A549 (cell line): Measurements from ENCODE around the gene SHH. TPM values are rescaled to one million over a fixed set of nuclear protein-coding genes. Genes with fewer than 3 reads are reported as not detected.

Experiments used
- ATAC-seq, 2 experiments: fragments of 200-7000 bp in 1 of 2; fragments of >200 bp in 1 of 2; cut with Nextera tagmentation in 1 of 2; cut with Tn5 transposase in 1 of 2; 3 replicates each; pipeline versions ENCODE4 v1.8.0 to v1.9.1; 2018 to 2020; ENCODE audit warnings: mild to moderate bottlenecking in 1 of 2, moderate library complexity in 1 of 2
- CTCF ChIA-PET: fragments of 300-600 bp; sonication (Branson Sonifier 250); formaldehyde crosslinking; extraction: SDS; loops from one replicate; lab custom pipeline; 2021; ENCODE audit warnings: antibody characterized with exemption, inconsistent platforms; lab: Yijun Ruan, JAX
- POLR2A ChIA-PET: fragments of 350-600 bp; formaldehyde crosslinking; extraction: SDS; loops from one replicate; lab custom pipeline; 2021; ENCODE audit warnings: antibody characterized with exemption, inconsistent platforms; lab: Yijun Ruan, JAX
- DNase-seq, 2 experiments: peaks; one replicate each; pipeline versions ENCODE4 v3.0.0 to v3.0.0-alpha.2; 2011 to 2016; ENCODE audit warnings: low read depth in 1 of 2, low spot score in 1 of 2
- FAIRE-seq: peaks from 2 replicates; lab custom pipeline; 2011; peaks lifted over from hg19 to GRCh38; lab: Jason Lieb, UNC
- H3K27ac ChIP-seq, 2 experiments: fragments of >200 bp; sonication (Bioruptor Twin); formaldehyde crosslinking; 3 replicates each; pipeline ENCODE4 v1.5.1; 2016 to 2017
- H3K4me1 ChIP-seq: fragments of >200 bp; sonication (Bioruptor Twin); formaldehyde crosslinking; 3 replicates; pipeline ENCODE4 v1.6.1; 2016
- H3K4me2 ChIP-seq: fragments of >200 bp; sonication (Bioruptor Twin); formaldehyde crosslinking; 3 replicates; pipeline ENCODE4 v1.6.1; 2016
- H3K4me3 ChIP-seq: fragments of >200 bp; sonication (Bioruptor Twin); formaldehyde crosslinking; 3 replicates; pipeline ENCODE4 v1.5.1; 2016
- H3K9me3 ChIP-seq: fragments of >200 bp; sonication (Bioruptor Twin); formaldehyde crosslinking; 3 replicates; pipeline ENCODE4 v1.6.1; 2016
- ATOH8 ChIP-seq: fragments of 250-450 bp; sonication (Bioruptor Pico); IDR thresholded peaks from 2 replicates; pipeline ENCODE4 v1.5.0; 2020; ENCODE audit warnings: low read depth, mild to moderate bottlenecking, moderate library complexity
- CTCF ChIP-seq: fragments of >200 bp; sonication (Bioruptor Twin); formaldehyde crosslinking; IDR thresholded peaks from 3 replicates; pipeline ENCODE4 v1.5.1; 2016
- E2F6 ChIP-seq: IDR thresholded peaks from 2 replicates; pipeline ENCODE4 v1.6.1; 2012; ENCODE audit warnings: low read depth, borderline replicate concordance
- EHF ChIP-seq: fragments of 250-450 bp; sonication (Bioruptor Pico); IDR thresholded peaks from 2 replicates; pipeline ENCODE4 v1.5.0; 2020; ENCODE audit warnings: mild to moderate bottlenecking
- FOXS1 ChIP-seq: fragments of 250-450 bp; sonication (Bioruptor Pico); IDR thresholded peaks from 2 replicates; pipeline ENCODE4 v1.5.0; 2020; ENCODE audit warnings: mild to moderate bottlenecking, moderate library complexity
- HDAC2 ChIP-seq: fragments of 200-600 bp; sonication (generic); IDR thresholded peaks from 2 replicates; pipeline ENCODE4 v1.6.1; 2016
- HOXA7 ChIP-seq: fragments of 250-450 bp; sonication (Bioruptor Pico); IDR thresholded peaks from 2 replicates; pipeline ENCODE4 v1.5.0; 2020; ENCODE audit warnings: mild to moderate bottlenecking, moderate library complexity
- JUN ChIP-seq, 2 experiments: fragments of >200 bp; sonication (Bioruptor Twin); formaldehyde crosslinking; IDR thresholded peaks; 2 replicates in 1 of 2; 3 replicates in 1 of 2; pipeline ENCODE4 v1.6.1; 2016 to 2017
- MAX ChIP-seq: IDR thresholded peaks from 2 replicates; pipeline ENCODE4 v1.6.1; 2012
- MAZ ChIP-seq: fragments of 150-350 bp; IDR thresholded peaks from 2 replicates; pipeline ENCODE4 v1.6.1; 2014; ENCODE audit warnings: antibody characterized with exemption, low read depth, low read length, borderline replicate concordance
- PHF8 ChIP-seq: fragments of 200-600 bp; sonication (generic); IDR thresholded peaks from 2 replicates; pipeline ENCODE4 v1.6.1; 2016; ENCODE audit warnings: low read depth, mild to moderate bottlenecking, antibody characterized with exemption, moderate library complexity, borderline replicate concordance
- RAD21 ChIP-seq, 2 experiments: fragments of >200 bp in 1 of 2; sonication (Bioruptor Twin) in 1 of 2; formaldehyde crosslinking in 1 of 2; IDR thresholded peaks in 1 of 2; conservative IDR thresholded peaks in 1 of 2; 2 replicates in 1 of 2; 3 replicates in 1 of 2; pipeline ENCODE4 v1.6.1; 2012 to 2018; ENCODE audit warnings: inconsistent platforms in 1 of 2
- REST ChIP-seq: fragments of 200-600 bp; sonication (generic); IDR thresholded peaks from 2 replicates; pipeline ENCODE4 v1.6.1; 2016; ENCODE audit warnings: antibody characterized with exemption, mild to moderate bottlenecking, moderate library complexity
- USF2 ChIP-seq: fragments of 450-650 bp; IDR thresholded peaks from 2 replicates; pipeline ENCODE4 v1.6.1; 2014; ENCODE audit warnings: antibody characterized with exemption
- ZC3H11A ChIP-seq: fragments of 450-650 bp; IDR thresholded peaks from 2 replicates; pipeline ENCODE4 v1.6.1; 2014; ENCODE audit warnings: antibody characterized with exemption, mild to moderate bottlenecking
- WGBS: methylation state at CpG from one replicate; pipeline ENCODE4 v1.1.6; 2017; ENCODE audit errors: missing lambda C conversion rate; 5-methylcytosine and 5-hydroxymethylcytosine counted together
- polyA plus RNA-seq, 4 experiments: library from polyadenylated mRNA; depleted of rRNA in 3 of 4; stranded (reverse); fragments of >200 nt; fragmentation: RNase III in 1 of 4; extraction: RNeasy Plus Mini Kit Qiagen cat#74134 plus additional on column Dnase treatment in 1 of 4; gene quantifications; 2 replicates in 3 of 4; 3 replicates in 1 of 4; pipeline ENCODE4 v1.2.3, GENCODE V29; 2011 to 2017

Gene SHH
- polyA plus RNA-seq, 2 of the 4 experiments (the other 2 are of a cell fraction) = 0.84 to 1.2 TPM

- no peak for DNase-seq
- TF ChIP-seq USF2 (no peak), ZC3H11A (no peak), EHF (CRISPR knock-in tag) (no peak), REST (no peak), CTCF (no peak), MAZ (no peak), ATOH8 (CRISPR knock-in tag) (no peak), HOXA7 (CRISPR knock-in tag) (no peak), JUN (IDR thresholded peaks at IDR 0.05) (no peak), RAD21 (conservative IDR thresholded peaks at IDR 0.05 in 1 of 2, IDR thresholded peaks at IDR 0.05 in 1 of 2) (no peak)
- Histone ChIP-seq H3K4me3 (peak overlapping the region; percentile 51), H3K4me2 (peak overlapping the region; percentile 95), H3K9me3 (no peaks in the 10 kb centered on the region), H3K27ac (peak overlapping the region; percentile 80 to 85), H3K4me1 (peaks cover 25% of the 10 kb centered on the region)
- no peak for ATAC-seq
- FAIRE-seq = no peak
- ChIA-PET CTCF (interaction anchor here (0.8 to 7.9 kb wide), 19 partner anchors 10 to 1012 kb away, joined by 3 to 67 read pairs (median 5); no protein-coding TSS in a partner anchor), POLR2A (no interaction called here)
- WGBS = 54% methylated on average over 17 of the region's 17 CpGs
These were observed 7.8 kb downstream of the SHH start for GRCh38 chr7:155804431-155804831.

- ChIA-PET POLR2A (no interaction called here), CTCF (interaction anchor here (0.7 to 7.9 kb wide), 7 partner anchors 11 to 1013 kb away, joined by 3 to 67 read pairs (median 6); no protein-coding TSS in a partner anchor)
- FAIRE-seq (no peak), DNase-seq (peak in 1 of 2 experiments; percentile 64), ATAC-seq (peak; percentile 6 to 21; a peak in 5 of 6 replicates)
- Histone ChIP-seq H3K4me3 (peak overlapping the region; percentile 51), H3K27ac (peak overlapping the region; percentile 71 to 85), H3K9me3 (no peaks in the 10 kb centered on the region), H3K4me1 (peaks cover 24% of the 10 kb centered on the region), H3K4me2 (peak overlapping the region; percentile 95)
- TF ChIP-seq FOXS1 (no peak), HDAC2 (no peak), PHF8 (no peak), E2F6 (peak; percentile 29; the same call in 1 of the 2 replicates), CTCF (no peak), MAX (peak; percentile 29; the same call in 1 of the 2 replicates)
- WGBS = 39% methylated on average over 53 of the region's 96 CpGs
These were observed 8.6 kb downstream of the SHH start for GRCh38 chr7:155803418-155804376.
